Inflammatory macrophage treated with lipopolysaccharide for 4 hours (primary cell): ENCODE measurements around the gene RIPOR1.

ENCODE experiments used
- DNase-seq: peaks from one replicate; pipeline ENCODE4 v3.0.0-alpha.2; 2020

The RIPOR1 gene

DNA sequence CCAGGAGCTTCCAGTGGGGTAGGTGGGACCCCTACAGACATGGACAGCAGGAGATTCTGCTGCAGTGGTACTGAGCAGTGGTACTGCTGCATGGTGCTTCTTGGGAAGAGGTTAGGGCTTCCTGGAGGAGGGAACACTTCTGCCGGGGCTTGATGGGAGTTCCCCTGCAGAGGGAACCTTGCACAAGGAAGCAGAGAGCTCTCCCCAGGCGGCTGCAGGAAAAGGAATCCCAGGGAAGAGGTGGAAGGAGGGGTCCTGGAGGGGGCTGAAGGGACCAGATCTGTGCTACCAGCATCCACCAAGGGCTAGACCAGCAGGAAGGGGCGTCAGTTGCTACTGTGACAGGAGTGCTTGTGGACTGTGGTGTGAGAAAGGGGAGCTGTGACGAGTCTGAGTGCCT lies 10.6 kb downstream of the RIPOR1 start:
- no peak for DNase-seq

DNA sequence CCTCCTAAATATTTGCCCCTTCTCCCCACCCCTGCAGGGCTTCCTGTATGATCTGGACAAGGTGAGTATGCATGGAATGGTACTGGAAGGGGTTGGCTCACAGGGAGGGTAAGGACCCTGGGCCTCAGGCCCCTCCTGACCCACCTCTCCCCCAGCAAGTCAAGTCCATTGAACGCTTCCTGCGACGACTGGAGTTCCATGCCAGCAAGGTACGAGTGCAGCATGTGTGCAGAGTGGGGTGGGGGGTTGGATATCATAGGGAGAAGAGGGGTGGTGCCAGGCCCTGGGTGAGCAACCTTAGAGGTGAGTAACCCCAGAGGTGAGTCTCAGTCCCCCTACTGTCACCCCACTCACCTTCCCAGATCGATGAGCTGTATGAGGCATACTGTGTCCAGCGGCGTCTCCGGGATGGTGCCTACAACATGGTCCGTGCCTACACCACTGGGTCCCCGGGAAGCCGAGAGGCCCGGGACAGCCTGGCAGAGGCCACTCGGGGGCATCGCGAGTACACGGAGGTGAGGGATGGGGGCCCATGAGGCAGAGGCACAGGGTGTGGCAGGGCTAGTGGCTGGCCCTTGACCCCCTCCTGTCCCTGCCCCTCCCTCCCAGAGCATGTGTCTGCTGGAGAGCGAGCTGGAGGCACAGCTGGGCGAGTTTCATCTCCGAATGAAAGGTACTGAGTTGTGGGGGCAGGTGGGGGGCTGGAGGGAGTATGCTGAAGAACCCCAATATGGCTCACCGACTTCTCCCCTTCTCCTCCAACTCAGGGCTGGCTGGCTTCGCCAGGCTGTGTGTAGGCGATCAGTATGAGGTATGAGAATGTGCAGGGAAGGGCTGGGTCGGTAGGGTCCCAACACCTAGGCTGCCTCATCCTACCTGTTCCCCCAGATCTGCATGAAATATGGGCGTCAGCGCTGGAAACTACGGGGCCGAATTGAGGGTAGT lies 11.3 kb downstream of the RIPOR1 start:
- no peak for DNase-seq

DNA sequence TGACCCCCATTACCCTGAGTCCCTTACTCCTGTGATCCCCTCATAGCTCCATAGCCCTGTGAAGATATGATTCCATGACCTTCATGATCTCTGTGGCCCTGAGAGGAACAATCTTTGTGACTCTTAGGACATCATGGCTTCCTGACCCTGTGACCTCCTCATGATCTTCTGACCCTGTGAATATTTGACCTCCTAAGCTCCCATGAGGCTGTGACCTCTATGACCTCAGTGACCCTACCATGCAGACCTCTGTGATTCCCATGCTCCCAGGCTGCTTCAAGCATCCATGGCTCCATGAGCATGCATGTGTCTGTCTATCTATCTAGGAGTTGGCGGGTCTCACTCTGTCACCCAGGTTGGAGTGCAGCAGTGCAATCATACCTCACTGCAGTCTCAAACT lies 12.1 kb downstream of the RIPOR1 start:
- no peak for DNase-seq

DNA sequence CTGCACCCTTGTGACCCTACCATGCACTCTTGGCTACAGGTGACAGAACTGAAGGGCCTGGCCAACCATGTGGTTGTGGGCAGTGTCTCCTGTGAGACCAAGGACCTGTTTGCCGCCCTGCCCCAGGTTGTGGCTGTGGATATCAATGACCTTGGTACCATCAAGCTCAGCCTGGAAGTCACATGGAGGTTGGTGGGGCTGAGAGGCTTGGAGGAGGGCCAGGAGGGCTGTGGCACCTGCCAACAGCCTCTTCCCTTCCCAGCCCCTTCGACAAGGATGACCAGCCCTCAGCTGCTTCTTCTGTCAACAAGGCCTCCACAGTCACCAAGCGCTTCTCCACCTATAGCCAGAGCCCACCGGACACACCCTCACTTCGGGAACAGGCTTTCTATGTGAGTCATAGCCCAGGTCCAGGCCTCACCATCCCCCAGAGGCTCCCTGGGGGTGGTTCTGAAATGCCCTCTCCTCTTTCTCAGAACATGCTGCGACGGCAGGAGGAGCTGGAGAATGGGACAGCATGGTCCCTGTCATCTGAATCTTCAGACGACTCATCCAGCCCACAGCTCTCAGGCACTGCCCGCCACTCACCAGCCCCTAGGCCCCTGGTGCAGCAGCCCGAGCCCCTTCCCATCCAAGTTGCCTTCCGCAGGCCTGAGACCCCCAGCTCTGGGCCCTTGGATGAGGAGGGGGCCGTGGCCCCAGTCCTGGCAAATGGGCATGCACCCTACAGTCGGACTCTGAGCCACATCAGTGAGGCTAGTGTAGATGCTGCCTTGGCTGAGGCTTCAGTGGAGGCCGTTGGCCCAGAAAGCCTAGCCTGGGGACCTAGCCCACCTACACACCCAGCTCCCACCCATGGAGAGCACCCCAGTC lies 13.0 kb downstream of the RIPOR1 start:
- DNase-seq = no peak

DNA sequence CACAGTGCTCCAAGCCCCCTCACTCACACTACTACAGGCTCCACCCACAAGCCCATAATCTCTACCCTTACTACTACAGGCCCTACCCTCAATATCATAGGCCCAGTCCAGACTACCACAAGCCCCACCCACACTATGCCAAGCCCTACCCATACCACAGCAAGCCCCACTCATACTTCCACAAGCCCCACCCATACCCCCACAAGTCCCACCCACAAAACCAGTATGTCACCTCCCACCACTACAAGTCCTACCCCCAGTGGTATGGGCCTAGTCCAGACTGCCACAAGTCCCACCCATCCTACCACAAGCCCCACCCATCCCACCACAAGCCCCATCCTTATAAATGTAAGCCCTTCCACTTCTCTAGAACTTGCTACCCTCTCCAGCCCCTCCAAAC lies 13.8 kb downstream of the RIPOR1 start:
- peak; percentile 59 for DNase-seq

DNA sequence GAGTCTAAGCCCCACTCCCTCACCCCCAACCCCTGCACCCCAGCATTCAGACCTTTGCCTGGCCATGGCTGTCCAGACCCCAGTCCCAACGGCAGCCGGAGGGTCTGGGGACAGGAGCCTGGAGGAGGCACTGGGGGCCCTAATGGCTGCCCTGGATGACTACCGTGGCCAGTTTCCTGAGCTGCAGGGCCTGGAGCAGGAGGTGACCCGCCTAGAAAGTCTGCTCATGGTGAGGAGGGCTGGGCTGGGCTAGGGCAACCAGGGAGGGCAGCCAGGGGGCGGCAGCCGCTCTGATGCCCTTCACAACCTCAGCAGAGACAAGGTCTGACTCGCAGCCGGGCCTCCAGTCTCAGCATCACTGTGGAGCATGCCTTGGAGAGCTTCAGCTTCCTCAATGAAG lies 14.4 kb downstream of the RIPOR1 start:
- no peak for DNase-seq

DNA sequence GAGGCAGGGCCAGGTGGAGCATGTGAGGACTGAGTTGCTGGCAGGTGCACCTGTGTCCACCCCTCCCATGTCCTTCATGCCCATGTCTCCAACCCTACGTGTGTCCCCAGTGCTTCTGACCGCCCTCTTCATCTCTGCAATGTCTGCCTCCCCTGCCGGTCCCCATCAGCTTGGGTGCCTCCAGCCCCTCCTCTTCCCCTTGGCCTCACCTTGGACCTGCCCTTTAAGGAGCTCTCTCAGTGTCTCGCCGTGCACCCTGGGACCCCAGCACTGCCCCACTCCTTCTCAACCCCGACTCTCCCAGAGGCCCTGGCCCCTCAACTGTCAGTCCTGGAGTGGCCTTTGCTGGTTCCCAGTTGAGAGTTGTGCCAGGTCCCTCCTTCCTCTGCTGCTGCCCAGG lies 15.0 kb downstream of the RIPOR1 start:
- DNase-seq = no peak

DNA sequence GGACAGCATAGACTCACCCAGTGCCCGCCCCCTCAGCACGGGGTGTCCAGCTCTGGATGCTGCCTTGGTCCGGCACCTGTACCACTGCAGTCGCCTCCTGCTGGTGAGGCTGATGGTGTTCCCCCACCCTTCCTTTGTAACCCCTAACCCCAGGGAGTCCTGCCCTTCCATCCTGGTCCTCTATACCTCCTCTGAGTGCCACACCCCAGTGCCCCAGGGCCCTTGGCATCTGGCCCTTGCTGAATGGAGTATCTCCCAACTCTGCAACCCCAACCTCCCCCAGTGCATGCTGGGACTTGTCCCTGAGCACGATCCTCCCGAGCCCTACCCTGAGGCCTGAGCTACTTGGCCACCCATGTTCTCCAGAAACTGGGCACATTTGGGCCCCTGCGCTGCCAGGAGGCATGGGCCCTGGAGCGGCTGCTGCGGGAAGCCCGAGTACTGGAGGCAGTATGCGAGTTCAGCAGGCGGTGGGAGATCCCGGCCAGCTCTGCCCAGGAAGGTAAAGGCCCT lies 15.8 kb downstream of the RIPOR1 start:
- DNase-seq = no peak

DNA sequence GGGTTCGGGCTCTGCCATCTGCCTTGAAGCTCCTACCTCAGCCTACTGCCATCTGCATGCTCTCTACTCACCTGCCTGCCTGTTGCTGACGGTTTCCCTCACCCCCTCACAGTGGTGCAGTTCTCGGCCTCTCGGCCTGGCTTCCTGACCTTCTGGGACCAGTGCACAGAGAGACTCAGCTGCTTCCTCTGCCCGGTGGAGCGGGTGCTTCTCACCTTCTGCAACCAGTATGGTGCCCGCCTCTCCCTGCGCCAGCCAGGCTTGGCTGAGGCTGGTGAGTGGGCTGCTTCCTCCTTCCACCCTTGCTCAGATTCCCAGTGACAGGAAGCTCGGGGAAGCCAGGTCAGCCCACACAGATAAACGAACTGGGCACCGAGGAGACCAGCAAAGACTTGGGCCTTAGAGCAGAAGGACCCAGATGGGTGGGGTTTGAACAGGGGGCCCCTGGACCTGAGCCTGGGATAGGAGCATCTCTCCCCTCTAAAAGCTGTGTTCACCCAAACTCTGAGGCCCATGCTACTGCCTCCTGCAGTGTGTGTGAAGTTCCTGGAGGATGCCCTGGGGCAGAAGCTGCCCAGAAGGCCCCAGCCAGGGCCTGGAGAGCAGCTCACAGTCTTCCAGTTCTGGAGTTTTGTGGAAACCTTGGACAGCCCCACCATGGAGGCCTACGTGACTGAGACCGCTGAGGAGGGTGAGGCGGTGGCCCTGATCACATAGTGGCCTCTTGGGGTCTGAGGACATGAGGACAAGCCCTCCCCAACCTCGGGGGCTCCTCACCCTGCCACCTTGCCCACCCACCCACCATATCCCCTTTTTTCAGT lies 16.4 kb downstream of the RIPOR1 start:
- DNase-seq = no peak

DNA sequence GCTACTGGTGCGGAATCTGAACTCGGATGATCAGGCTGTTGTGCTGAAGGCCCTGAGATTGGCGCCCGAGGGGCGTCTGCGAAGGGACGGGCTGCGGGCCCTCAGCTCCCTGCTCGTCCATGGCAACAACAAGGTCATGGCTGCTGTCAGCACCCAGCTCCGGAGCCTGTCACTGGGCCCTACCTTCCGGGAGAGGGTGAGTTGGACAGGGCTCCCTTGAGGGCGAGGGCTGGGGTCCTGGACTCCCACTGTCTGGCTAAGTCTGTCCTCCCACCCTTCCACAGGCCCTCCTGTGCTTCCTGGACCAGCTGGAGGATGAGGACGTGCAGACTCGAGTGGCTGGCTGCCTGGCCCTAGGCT lies 17.0 kb downstream of the RIPOR1 start:
- DNase-seq = no peak

DNA sequence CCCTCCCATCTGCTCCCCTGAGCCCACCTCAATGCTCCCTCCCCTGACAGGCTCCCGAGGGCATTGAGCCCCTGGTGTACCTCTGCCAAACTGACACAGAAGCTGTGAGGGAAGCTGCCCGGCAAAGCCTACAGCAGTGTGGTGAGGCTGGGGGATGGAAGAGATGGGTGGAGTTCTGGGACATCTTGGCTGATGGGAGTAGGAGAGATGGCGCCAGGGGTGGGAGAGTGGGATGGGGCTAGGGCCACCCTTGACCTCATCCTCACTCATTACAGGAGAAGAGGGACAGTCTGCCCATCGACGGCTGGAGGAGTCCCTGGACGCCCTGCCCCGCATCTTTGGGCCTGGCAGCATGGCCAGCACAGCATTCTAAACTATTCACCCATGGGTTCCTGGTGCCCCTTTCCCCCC lies 17.5 kb downstream of the RIPOR1 start:
- DNase-seq = no peak

DNA sequence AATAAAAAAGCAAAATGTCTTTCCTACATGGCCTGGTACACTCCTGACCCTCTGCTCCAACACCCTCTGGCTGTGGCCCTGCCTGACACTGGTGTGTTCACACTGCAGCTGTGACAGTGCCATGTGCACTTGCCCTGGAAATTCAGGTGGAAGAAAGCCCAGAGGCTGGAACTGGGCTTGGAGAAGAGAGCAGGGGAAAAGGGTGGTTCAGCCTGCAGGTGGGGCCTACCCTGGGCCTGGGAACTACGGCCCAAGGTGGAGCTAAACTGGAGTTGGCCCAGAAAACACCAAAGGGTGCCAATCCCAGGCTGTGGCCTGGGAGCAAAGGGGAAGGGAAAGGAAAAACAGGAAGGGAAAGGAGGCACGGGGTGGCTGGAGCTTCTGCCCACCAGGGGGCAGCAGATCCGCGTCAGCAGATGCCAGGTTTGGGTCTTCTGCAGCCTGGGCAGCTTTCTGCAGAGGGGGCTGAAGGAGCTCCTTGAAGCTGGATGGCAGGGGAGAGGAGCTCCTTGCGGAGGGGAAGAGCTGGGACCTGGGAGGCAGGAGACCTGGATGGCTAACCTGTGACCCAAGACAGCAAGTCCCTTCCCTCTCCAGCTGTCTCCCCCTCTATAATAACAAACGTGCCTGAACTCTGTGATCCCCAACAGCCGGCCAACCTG lies 18.3 kb downstream of the RIPOR1 start:
- peak; percentile 69 for DNase-seq

DNA sequence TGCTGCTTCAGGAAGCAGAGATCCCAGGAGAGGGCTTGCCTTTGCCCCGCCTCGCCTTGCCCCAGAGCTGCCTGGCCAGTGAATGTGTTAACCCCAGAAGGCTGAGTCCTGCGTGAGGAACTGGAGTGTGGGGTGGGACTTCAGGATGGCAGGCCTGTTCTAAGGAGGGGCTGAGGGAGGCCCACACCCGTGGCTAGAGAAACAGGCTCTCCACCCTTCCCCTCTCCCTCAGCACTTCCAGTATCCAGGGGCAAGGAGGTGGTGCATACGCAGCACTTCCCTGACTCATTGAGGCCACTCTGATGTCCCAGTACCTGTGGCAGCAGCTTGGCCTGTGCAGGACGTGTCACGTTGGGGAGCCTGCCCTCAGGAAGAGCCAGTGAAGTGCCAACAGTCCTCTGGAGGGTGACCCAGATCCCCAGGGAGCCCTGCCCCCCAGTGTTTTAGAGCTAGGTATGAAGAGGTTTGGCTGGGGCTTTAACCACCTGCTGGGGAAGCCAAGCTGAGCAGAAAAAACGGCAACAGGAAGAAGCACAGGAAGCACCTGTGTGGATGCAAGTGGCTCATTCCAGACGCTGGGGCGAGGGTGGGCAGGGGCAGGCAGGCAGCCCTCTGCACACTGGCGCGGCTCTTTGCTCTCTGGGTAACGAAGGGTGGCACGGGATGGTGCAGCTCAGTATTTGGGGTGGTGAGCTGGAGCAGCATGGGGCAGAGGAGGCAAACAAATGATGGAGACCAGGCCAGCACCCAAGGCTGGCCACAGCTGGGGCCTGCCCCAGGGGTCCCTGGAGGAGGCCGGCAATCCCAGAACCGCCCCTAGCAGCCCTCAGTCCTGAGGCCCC lies 19.0 kb downstream of the RIPOR1 start:
- no peak for DNase-seq

DNA sequence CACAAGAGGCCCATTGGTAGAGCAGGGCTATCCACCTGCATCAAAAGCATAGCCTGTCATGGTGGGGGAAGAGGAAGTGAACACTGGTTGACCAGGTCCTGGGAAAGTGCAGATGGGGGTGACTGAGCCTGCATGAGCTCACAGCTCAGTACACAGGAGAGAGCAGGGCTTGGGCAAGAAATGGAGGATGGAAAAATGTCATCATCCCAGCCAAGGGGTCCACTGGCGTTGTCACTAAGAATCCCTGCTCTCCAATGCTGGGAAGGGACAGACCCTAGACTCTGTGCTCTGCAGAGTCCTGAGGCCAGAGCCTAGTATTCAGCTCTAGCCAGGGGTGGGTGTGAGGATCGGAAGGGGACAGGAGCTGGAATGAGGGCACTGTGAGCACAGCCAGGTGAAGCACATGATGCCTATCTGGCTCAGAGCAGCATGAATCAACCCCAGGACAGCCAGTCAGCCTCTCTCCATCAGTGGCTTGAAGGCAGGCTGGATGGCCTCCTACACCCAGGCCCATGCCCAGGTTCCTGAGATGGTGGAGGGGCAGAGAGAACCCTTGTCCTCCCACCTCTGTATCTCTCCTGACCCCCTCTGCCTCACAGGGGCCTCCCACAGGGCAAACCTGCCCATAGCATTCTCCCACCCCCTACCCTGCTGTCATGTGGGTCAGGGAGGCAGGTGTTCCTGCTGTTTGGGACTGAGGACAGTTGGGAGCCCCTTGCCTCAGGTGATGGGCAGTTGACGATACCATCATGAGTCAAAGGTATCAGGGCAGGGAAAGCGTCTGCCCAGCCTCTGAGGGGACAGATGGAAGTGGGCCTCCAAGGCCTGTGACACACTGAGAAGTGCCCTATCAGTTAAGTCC lies 19.9 kb downstream of the RIPOR1 start:
- peak; percentile 35 for DNase-seq

DNA sequence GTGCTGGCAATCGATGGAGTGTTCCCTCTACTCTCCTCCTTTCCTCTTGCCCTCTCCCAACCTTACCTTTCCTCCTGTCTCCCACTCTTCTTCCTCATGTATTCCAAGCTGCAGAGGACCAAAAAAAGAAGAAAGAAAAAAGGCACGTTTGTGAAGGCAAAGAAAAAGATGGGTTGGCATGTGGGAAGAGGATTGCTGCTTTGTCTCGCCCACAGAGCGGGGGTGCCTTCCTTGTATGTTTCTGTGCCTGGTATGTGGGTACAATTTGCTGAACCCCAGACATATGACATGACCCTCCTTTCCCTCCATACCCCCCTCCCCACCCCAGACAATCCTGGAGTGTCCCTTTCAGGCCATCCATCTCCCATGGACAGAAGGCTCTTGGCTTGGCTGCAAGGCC lies 20.6 kb downstream of the RIPOR1 start:
- DNase-seq = no peak

DNA sequence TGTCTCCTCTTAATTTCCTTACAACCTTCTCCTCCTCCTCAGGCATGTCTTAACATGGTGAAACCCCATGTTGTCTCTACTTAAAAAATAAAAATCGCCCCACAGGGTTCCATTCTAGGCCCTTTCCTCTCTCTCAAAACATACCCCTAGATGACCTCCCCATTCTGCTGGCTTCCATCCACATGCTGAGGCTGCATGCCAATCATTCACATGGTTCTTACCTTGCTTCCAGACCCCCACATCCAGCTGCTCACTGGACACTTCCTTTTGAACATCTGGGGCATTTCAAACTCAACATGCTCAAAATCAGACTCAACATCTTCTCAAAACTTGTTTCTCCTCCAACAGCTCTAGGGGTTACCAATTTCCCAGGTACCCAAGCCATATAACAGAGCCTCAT lies 21.3 kb downstream of the RIPOR1 start:
- no peak for DNase-seq

DNA sequence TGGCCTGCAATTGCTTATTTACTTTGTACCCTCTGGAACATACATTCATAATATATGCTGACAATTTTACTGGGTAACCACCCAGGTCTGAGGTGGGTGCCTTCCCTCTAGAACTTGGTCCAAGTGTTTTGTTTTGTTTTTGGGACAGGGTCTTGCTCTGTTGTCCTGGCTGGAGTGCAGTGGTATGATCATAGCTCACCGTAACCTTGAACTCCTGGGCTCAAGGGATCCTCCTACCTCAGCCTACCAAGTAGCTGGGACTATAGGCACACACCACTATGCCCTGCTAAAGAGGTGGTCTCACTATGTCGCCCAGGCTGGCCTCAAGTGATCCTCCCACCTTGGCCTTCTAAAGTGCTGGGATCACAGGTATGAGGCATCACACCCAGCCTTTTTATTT lies 22.5 kb downstream of the RIPOR1 start:
- DNase-seq = no peak

DNA sequence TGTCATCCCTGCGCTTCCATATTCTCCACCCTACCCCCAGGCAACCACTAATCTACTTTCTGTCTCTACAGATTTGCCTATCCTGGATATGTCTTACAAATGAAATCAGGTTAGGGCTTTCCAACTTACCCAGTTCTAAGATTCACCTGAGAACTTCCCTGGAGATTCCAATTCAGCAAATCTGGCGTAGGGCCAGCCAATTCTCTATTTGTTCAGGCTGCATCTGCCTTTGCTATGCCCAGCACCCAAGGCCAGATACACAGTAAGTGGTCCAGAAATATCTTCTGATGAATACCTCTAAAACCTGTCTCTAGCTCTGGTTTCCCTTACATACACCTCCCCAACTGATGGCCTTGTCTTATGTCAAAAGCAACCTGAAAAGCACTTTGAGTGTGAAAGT lies 23.3 kb downstream of the RIPOR1 start:
- DNase-seq = no peak

DNA sequence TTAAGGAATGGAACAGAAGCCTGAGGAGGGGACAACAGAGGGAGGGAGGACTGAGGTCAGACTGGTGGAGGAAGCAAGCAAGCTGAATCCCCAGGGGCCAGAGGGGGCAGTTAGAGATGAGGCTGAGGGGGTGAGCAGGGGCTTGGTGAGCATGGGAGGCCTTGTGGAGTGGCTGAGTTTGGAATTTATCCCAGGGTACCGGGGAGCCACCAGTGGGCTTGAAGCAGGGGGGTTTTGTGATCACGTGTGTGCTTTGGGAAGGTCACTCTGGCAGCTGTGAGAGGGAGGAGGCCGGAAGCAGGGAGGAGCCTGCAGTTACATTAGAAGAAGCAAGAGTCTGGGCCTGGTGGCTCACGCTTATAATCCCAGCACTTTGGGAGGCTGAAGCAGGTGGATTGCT lies 23.8 kb downstream of the RIPOR1 start:
- DNase-seq = no peak

DNA sequence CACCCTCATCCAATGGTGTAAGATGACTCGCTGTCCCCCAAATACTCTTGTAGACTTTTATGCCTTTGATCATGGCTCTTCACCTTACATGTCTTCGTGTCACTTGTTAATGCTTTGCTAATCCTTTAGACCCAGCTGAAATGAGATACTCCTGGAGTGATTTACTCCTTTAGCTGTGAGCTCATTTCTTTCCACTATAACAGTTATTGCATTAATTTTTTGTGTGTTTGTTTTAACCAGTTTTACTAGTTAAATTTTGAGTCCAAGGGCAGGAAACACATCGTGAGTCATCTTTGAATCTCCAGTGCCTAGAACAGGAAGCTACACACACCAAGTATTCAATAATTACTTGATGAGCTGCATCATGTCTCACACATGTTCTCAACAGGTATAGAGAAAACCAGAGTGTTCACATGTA lies 27.2 kb downstream of the RIPOR1 start:
- DNase-seq = peak; percentile 45
